Activated CD8-positive, alpha-beta T cell treated with anti-CD3 and anti-CD28 coated beads, Interleukin-2, amount 10 ng/mL, durations not matched to agents 7 days and 5 days (primary cell): ENCODE results near the gene BAHD1. TPM values are rescaled to one million over a fixed set of nuclear protein-coding genes. Genes with fewer than 3 reads are reported as not detected.
"Not testable (repeated sequence)": the region's sequence is repeated elsewhere in the genome, so short reads cannot be mapped to it uniquely, and the experiment has no call there.

Source experiments
- ATAC-seq: fragments of 150-1000 bp; cut with Tn5 transposase; one replicate; pipeline ENCODE4 v1.10.0; 2021; ENCODE audit warnings: moderate library complexity
- CTCF ChIA-PET: fragments of 350-600 bp; sonication (Branson Sonifier 250); formaldehyde crosslinking; loops from one replicate; lab custom pipeline; 2021; ENCODE audit warnings: antibody characterized with exemption; lab: Charles Lee
- POLR2A ChIA-PET: fragments of 350-600 bp; sonication (Branson Sonifier 250); formaldehyde crosslinking; loops from one replicate; lab custom pipeline; 2021; ENCODE audit warnings: antibody characterized with exemption; lab: Charles Lee
- DNase-seq: peaks from one replicate; pipeline ENCODE4 v3.0.0-alpha.2; 2020
- H3K27ac Mint-ChIP-seq: one replicate; pipeline ENCODE4 v1.8.0; 2021; ENCODE audit warnings: mild to moderate bottlenecking, mixed read lengths
- H3K27me3 Mint-ChIP-seq: one replicate; pipeline ENCODE4 v1.8.0; 2021; ENCODE audit warnings: low read depth, mixed read lengths
- H3K36me3 Mint-ChIP-seq: one replicate; pipeline ENCODE4 v1.8.0; 2021; ENCODE audit warnings: low read depth, mixed read lengths
- H3K4me1 Mint-ChIP-seq: one replicate; pipeline ENCODE4 v1.8.0; 2021; ENCODE audit warnings: low read depth, mixed read lengths
- H3K4me3 Mint-ChIP-seq: one replicate; pipeline ENCODE4 v1.8.0; 2021; ENCODE audit warnings: mild to moderate bottlenecking, mixed read lengths
- H3K9me3 Mint-ChIP-seq: one replicate; pipeline ENCODE4 v1.8.0; 2022; ENCODE audit warnings: mixed read lengths; ENCODE audit not compliant: insufficient read depth
- total RNA-seq, 2 experiments: library from RNA; stranded (reverse); gene quantifications; one replicate each; pipeline ENCODE4 v1.2.3, GENCODE V29; 2021

BAHD1 gene
- total RNA-seq, 2 experiments from 2014 or later, result 25.7 to 26.3 TPM

GRCh38 chr15:40449275-40449674 is 8.5 kb downstream of the BAHD1 start:
- peaks cover 55% of the 10 kb centered on the region for H3K4me1 Mint-ChIP-seq
- H3K4me3 Mint-ChIP-seq, result no peak overlapping the region
- POLR2A ChIA-PET, result no interaction called here
- DNase-seq, result no peak
- no peak overlapping the region for H3K27ac Mint-ChIP-seq
- no peaks in the 10 kb centered on the region for H3K27me3 Mint-ChIP-seq
- CTCF ChIA-PET, result interaction anchor here (0.9 to 2.9 kb wide), 2 partner anchors 9 to 140 kb away, joined by 3 to 16 read pairs; partner anchors contain the start of gene BAHD1
- peaks cover 2% of the 10 kb centered on the region for H3K36me3 Mint-ChIP-seq
- no peaks in the 10 kb centered on the region for H3K9me3 Mint-ChIP-seq
- no peak for ATAC-seq

GRCh38 chr15:40450047-40450446 is 9.3 kb downstream of the BAHD1 start:
- ChIA-PET CTCF (interaction anchor here (1.4 to 2.9 kb wide), 3 partner anchors 10 to 127 kb away, joined by 5 to 16 read pairs (median 5); partner anchors contain the start of genes BAHD1 and INAFM2), POLR2A (interaction anchor here (4.2 kb wide), 1 partner anchor 8 kb away, joined by 24 read pairs; the partner anchor contains the start of gene BAHD1)
- Mint-ChIP-seq H3K9me3 (no peaks in the 10 kb centered on the region), H3K27ac (no peak overlapping the region), H3K4me3 (no peak overlapping the region), H3K4me1 (peaks cover 57% of the 10 kb centered on the region), H3K36me3 (peaks cover 2% of the 10 kb centered on the region), H3K27me3 (no peaks in the 10 kb centered on the region)
- DNase-seq, result no peak
- no peak for ATAC-seq

- ChIA-PET CTCF (interaction anchor here (0.8 to 3.9 kb wide), 9 partner anchors 9 to 138 kb away, joined by 3 to 19 read pairs (median 7); partner anchors contain the start of gene BAHD1), POLR2A (interaction anchor here (0.9 to 4.2 kb wide), 3 partner anchors 10 to 18 kb away, joined by 3 to 24 read pairs (median 3); partner anchors contain the start of gene BAHD1)
- no peaks in the 10 kb centered on the region for H3K9me3 Mint-ChIP-seq
- H3K27ac Mint-ChIP-seq, result peak overlapping the region; percentile 96
- no peak for DNase-seq
- peaks cover 70% of the 10 kb centered on the region for H3K4me1 Mint-ChIP-seq
- H3K36me3 Mint-ChIP-seq, result peaks cover 2% of the 10 kb centered on the region
- ATAC-seq, result no peak
- peak overlapping the region; percentile 74 for H3K4me3 Mint-ChIP-seq
- H3K27me3 Mint-ChIP-seq, result no peaks in the 10 kb centered on the region
Measured at GRCh38 chr15:40451527-40452158, 10.9 kb downstream of the BAHD1 start.

- ChIA-PET CTCF (interaction anchor here (1.0 to 3.9 kb wide), 9 partner anchors 10 to 115 kb away, joined by 3 to 19 read pairs (median 7); partner anchors contain the start of gene BAHD1), POLR2A (interaction anchor here (0.5 to 4.2 kb wide), 5 partner anchors 11 to 971 kb away, joined by 3 to 24 read pairs (median 3); partner anchors contain the start of genes BAHD1, CCDC32 and RPUSD2)
- Mint-ChIP-seq H3K27me3 (no peaks in the 10 kb centered on the region), H3K27ac (peak overlapping the region; percentile 96), H3K36me3 (peaks cover 2% of the 10 kb centered on the region), H3K9me3 (no peaks in the 10 kb centered on the region), H3K4me3 (peak overlapping the region; percentile 74), H3K4me1 (peaks cover 78% of the 10 kb centered on the region)
- peak; percentile 48 for DNase-seq
- peak; percentile 63 for ATAC-seq
Measured at GRCh38 chr15:40452296-40453090, 11.7 kb downstream of the BAHD1 start.

DNA sequence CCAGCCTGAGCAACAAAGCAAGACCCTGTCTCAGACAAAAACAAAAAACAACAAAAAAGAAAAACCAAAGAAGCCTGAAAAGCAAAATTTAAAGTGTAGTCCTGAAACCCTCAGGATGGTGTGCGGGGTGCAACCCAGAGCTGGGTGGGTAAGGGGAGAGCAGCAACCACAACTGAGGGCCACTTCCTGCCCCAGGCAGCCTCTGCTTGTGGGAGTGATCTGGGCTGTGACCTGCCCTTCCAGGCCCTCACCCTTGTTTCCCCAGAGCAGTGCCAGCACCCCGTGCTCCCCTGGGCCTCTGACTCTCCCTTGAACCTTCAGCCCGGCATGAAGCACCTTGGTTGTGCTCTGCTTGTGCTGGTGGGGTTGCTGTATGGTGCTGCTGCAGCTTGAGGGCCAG is 13.2 kb downstream of the BAHD1 start:
- not testable (repeated sequence) for H3K27me3 Mint-ChIP-seq, H3K9me3 Mint-ChIP-seq, H3K36me3 Mint-ChIP-seq
- H3K27ac Mint-ChIP-seq, result peak overlapping the region; percentile 96
- ATAC-seq (peak; percentile 72), DNase-seq (peak; percentile 71)
- POLR2A ChIA-PET, result interaction anchor here (0.9 to 4.2 kb wide), 4 partner anchors 11 to 140 kb away, joined by 3 to 24 read pairs (median 6); partner anchors contain the start of genes BAHD1 and RPUSD2
- CTCF ChIA-PET, result interaction anchor here (1.0 to 3.9 kb wide), 7 partner anchors 11 to 132 kb away, joined by 3 to 19 read pairs (median 6); no protein-coding TSS in a partner anchor
- peak overlapping the region; percentile 74 for H3K4me3 Mint-ChIP-seq
- H3K4me1 Mint-ChIP-seq, result peaks cover 79% of the 10 kb centered on the region

- Mint-ChIP-seq H3K9me3 (no peaks in the 10 kb centered on the region), H3K36me3 (peaks cover 4% of the 10 kb centered on the region), H3K27ac (peak overlapping the region; percentile 96), H3K4me3 (peak overlapping the region; percentile 74), H3K27me3 (no peaks in the 10 kb centered on the region), H3K4me1 (peaks cover 73% of the 10 kb centered on the region)
- POLR2A ChIA-PET, result interaction anchor here (0.9 to 1.2 kb wide), 2 partner anchors 12 to 139 kb away, joined by 3 to 5 read pairs; no protein-coding TSS in a partner anchor
- DNase-seq (no peak), ATAC-seq (no peak)
- CTCF ChIA-PET, result interaction anchor here (0.6 to 3.9 kb wide), 9 partner anchors 14 to 290 kb away, joined by 3 to 13 read pairs (median 4); partner anchors contain the start of gene BAHD1
Measured at GRCh38 chr15:40454904-40455391, 14.2 kb downstream of the BAHD1 start.

- H3K36me3 Mint-ChIP-seq, result peaks cover 7% of the 10 kb centered on the region
- H3K27me3 Mint-ChIP-seq, result no peaks in the 10 kb centered on the region
- no peaks in the 10 kb centered on the region for H3K9me3 Mint-ChIP-seq
- no peak overlapping the region for H3K4me3 Mint-ChIP-seq
- ChIA-PET CTCF (interaction anchor here (0.8 to 3.0 kb wide), 3 partner anchors 12 to 16 kb away, joined by 3 to 10 read pairs (median 9); partner anchors contain the start of gene BAHD1), POLR2A (interaction anchor here (1.0 to 1.2 kb wide), 2 partner anchors 13 to 51 kb away, joined by 3 to 4 read pairs; partner anchors contain the start of gene IVD)
- DNase-seq (no peak), ATAC-seq (no peak)
- H3K4me1 Mint-ChIP-seq, result peaks cover 61% of the 10 kb centered on the region
- no peak overlapping the region for H3K27ac Mint-ChIP-seq
Measured at GRCh38 chr15:40456299-40456712, 15.6 kb downstream of the BAHD1 start.

DNA sequence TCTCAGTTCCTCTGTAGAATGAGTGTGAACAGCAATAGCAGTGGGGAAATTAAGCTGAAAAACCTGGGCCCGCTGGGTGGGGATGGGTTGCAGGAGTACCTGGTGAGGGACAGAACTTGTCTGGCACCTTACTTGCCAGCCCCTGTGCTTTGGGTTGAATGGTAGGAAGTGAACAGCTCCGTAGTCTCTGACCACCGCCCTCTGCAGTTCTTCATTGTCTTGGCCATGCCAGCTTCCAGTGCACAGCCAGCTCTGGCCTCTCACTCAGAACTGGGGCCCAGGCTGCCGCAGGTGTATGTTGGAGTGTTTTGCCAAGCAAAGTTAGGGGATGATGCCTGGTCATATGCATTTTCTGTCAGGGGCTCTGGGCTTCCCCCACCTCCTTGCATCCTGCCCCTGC is 16.0 kb downstream of the BAHD1 start:
- Mint-ChIP-seq H3K4me3 (no peak overlapping the region), H3K27me3 (no peaks in the 10 kb centered on the region), H3K4me1 (peaks cover 57% of the 10 kb centered on the region), H3K27ac (no peak overlapping the region), H3K9me3 (no peaks in the 10 kb centered on the region), H3K36me3 (peaks cover 7% of the 10 kb centered on the region)
- CTCF ChIA-PET, result interaction anchor here (0.8 to 3.0 kb wide), 3 partner anchors 13 to 16 kb away, joined by 3 to 10 read pairs (median 9); partner anchors contain the start of gene BAHD1
- ATAC-seq, result no peak
- DNase-seq, result no peak
- POLR2A ChIA-PET, result interaction anchor here (1.0 to 1.2 kb wide), 2 partner anchors 13 to 52 kb away, joined by 3 to 4 read pairs; partner anchors contain the start of gene IVD

GRCh38 chr15:40458495-40459371 is 18.0 kb downstream of the BAHD1 start:
- ChIA-PET POLR2A (interaction anchor here (0.7 kb wide), 1 partner anchor 11 kb away, joined by 3 read pairs; no protein-coding TSS in a partner anchor), CTCF (interaction anchor here (2.3 kb wide), 1 partner anchor 11 kb away, joined by 9 read pairs; no protein-coding TSS in a partner anchor)
- ATAC-seq (no peak), DNase-seq (no peak)
- no peaks in the 10 kb centered on the region for H3K9me3 Mint-ChIP-seq
- H3K27me3 Mint-ChIP-seq, result no peaks in the 10 kb centered on the region
- H3K4me3 Mint-ChIP-seq, result no peak overlapping the region
- no peak overlapping the region for H3K27ac Mint-ChIP-seq
- peaks cover 14% of the 10 kb centered on the region for H3K36me3 Mint-ChIP-seq
- peaks cover 37% of the 10 kb centered on the region for H3K4me1 Mint-ChIP-seq

DNA sequence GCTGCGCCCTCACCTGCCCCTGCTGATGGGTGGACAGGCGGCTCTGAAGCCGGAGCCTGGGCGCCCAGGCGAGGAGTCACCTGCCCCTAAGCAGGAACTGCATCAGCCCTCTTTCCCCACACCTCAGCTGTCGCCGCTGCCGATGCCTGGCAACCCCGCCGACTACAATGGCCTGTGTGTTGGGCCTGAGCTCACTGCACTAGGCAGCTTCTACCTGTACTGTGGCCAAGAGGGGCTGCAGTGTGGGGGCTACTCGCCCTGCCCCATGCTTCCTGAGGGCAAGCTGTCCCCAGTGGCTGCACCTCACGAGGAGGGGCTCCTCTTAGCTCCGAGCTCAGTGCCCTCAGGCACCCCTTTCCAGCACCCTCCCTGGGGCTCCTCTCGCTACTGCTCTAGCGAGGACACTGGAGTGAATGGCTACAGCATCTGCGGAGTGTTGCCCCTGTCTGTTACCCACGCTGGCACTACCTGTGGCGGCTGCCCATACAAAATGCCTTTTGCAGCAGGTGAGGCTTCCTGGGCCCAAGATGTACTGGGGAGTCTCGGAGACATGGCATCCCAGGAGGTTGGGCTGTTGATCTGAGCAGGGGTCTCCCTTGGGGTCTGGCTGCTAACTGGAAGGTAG is 18.8 kb downstream of the BAHD1 start:
- Mint-ChIP-seq H3K27me3 (no peaks in the 10 kb centered on the region), H3K27ac (no peak overlapping the region), H3K4me3 (no peak overlapping the region), H3K36me3 (peaks cover 15% of the 10 kb centered on the region), H3K9me3 (no peaks in the 10 kb centered on the region), H3K4me1 (peaks cover 29% of the 10 kb centered on the region)
- POLR2A ChIA-PET, result interaction anchor here (0.7 kb wide), 1 partner anchor 11 kb away, joined by 3 read pairs; no protein-coding TSS in a partner anchor
- DNase-seq, result no peak
- ATAC-seq, result no peak
- CTCF ChIA-PET, result no interaction called here
